Measurements from ENCODE around the gene HNRNPA3.

GRCh38 chr2:177247693-177248262 is 35.2 kb downstream of the HNRNPA3 start:
- TF ChIP-seq CTCF (IDR thresholded peaks at IDR 0.05): no peak
- TF ChIP-seq EZH2phosphoT487 (IDR thresholded peaks at IDR 0.05): no peak
